Chondrocyte (in vitro differentiated cells): ENCODE results near the gene RAB8B. TPM values are rescaled to one million over a fixed set of nuclear protein-coding genes. Genes with fewer than 3 reads are reported as not detected.
"Not testable (repeated sequence)": the region's sequence is repeated elsewhere in the genome, so short reads cannot be mapped to it uniquely, and the experiment has no call there.

Source experiments
- DNase-seq: peaks from one replicate; pipeline ENCODE4 v3.0.0; 2021; ENCODE audit warnings: mixed read lengths, low spot score
- H3K27ac Mint-ChIP-seq: one replicate; pipeline ENCODE4 v1.8.0; 2021; ENCODE audit warnings: mild to moderate bottlenecking, moderate library complexity, mixed read lengths; ENCODE audit not compliant: unreplicated experiment
- H3K27me3 Mint-ChIP-seq: 2 replicates; pipeline ENCODE4 v1.8.0; 2021; ENCODE audit warnings: low read depth, mixed read lengths
- H3K36me3 Mint-ChIP-seq: 2 replicates; pipeline ENCODE4 v1.8.0; 2021; ENCODE audit warnings: low read depth, mixed read lengths
- H3K4me1 Mint-ChIP-seq: 2 replicates; pipeline ENCODE4 v1.8.0; 2021; ENCODE audit warnings: low read depth, mild to moderate bottlenecking, mixed read lengths
- H3K4me3 Mint-ChIP-seq: one replicate; pipeline ENCODE4 v1.8.0; 2021; ENCODE audit warnings: mild to moderate bottlenecking, moderate library complexity, mixed read lengths; ENCODE audit not compliant: unreplicated experiment
- H3K9me3 Mint-ChIP-seq: 2 replicates; pipeline ENCODE4 v1.8.0; 2021; ENCODE audit warnings: low read depth, mixed read lengths
- CTCF ChIP-seq: fragments of 200-600 bp; sonication (generic); IDR thresholded peaks from 2 replicates; pipeline ENCODE4 v1.5.0; 2021; ENCODE audit warnings: antibody characterized with exemption, mild to moderate bottlenecking, moderate library complexity
- total RNA-seq: library from RNA; stranded (reverse); gene quantifications from 3 replicates; pipeline ENCODE4 v1.2.1, GENCODE V29; 2021

The RAB8B gene
- total RNA-seq, 1 donor from 2014 or later, result 34.8 TPM

GRCh38 chr15:63236272-63236671, 46.9 kb downstream of the RAB8B start:
- Mint-ChIP-seq H3K36me3 (no peaks in the 10 kb centered on the region), H3K4me3 (no peak overlapping the region), H3K9me3 (peaks cover 5% of the 10 kb centered on the region), H3K27me3 (no peaks in the 10 kb centered on the region), H3K4me1 (peaks cover 76% of the 10 kb centered on the region), H3K27ac (peak overlapping the region; percentile 91)
- DNase-seq, result no peak
- no peak for TF ChIP-seq CTCF

GRCh38 chr15:63237086-63237485, 47.7 kb downstream of the RAB8B start:
- not testable (repeated sequence) for H3K9me3 Mint-ChIP-seq, H3K36me3 Mint-ChIP-seq, H3K4me3 Mint-ChIP-seq, H3K27me3 Mint-ChIP-seq, DNase-seq
- Mint-ChIP-seq H3K4me1 (peaks cover 72% of the 10 kb centered on the region), H3K27ac (peak overlapping the region; percentile 52)

GRCh38 chr15:63238171-63238570, 48.8 kb downstream of the RAB8B start:
- TF ChIP-seq CTCF, result no peak
- Mint-ChIP-seq H3K36me3 (no peaks in the 10 kb centered on the region), H3K27me3 (no peaks in the 10 kb centered on the region), H3K9me3 (peaks cover 5% of the 10 kb centered on the region), H3K27ac (peak overlapping the region; percentile 79), H3K4me1 (peaks cover 67% of the 10 kb centered on the region), H3K4me3 (no peak overlapping the region)
- DNase-seq, result no peak

GRCh38 chr15:63238796-63239195, 49.4 kb downstream of the RAB8B start:
- H3K4me3 Mint-ChIP-seq, result no peak overlapping the region
- no peak for DNase-seq
- H3K36me3 Mint-ChIP-seq, result no peaks in the 10 kb centered on the region
- H3K9me3 Mint-ChIP-seq, result peaks cover 8% of the 10 kb centered on the region
- H3K27me3 Mint-ChIP-seq, result no peaks in the 10 kb centered on the region
- peak overlapping the region; percentile 62 for H3K27ac Mint-ChIP-seq
- no peak for TF ChIP-seq CTCF
- peaks cover 67% of the 10 kb centered on the region for H3K4me1 Mint-ChIP-seq

GRCh38 chr15:63240109-63240508, 50.7 kb downstream of the RAB8B start:
- H3K27me3 Mint-ChIP-seq, result no peaks in the 10 kb centered on the region
- H3K4me1 Mint-ChIP-seq, result peaks cover 67% of the 10 kb centered on the region
- H3K9me3 Mint-ChIP-seq, result peaks cover 8% of the 10 kb centered on the region
- no peak overlapping the region for H3K27ac Mint-ChIP-seq
- H3K4me3 Mint-ChIP-seq, result no peak overlapping the region
- H3K36me3 Mint-ChIP-seq, result peaks cover 3% of the 10 kb centered on the region
- no peak for DNase-seq
- TF ChIP-seq CTCF, result no peak

- peaks cover 8% of the 10 kb centered on the region for H3K9me3 Mint-ChIP-seq
- no peaks in the 10 kb centered on the region for H3K27me3 Mint-ChIP-seq
- H3K4me1 Mint-ChIP-seq, result peaks cover 66% of the 10 kb centered on the region
- no peak overlapping the region for H3K27ac Mint-ChIP-seq
- no peak for TF ChIP-seq CTCF
- no peak for DNase-seq
- peaks cover 3% of the 10 kb centered on the region for H3K36me3 Mint-ChIP-seq
- no peak overlapping the region for H3K4me3 Mint-ChIP-seq
Measured at GRCh38 chr15:63241316-63241715, 51.9 kb downstream of the RAB8B start.
